GM18499 (cell line): ENCODE data around the gene MCTP1.

Experiments used
- ATAC-seq: cut with Tn5 transposase; IDR thresholded peaks from one replicate; pipeline ENCODE4 v1.9.1; 2021; ENCODE audit warnings: moderate number of reproducible peaks; ENCODE audit not compliant: insufficient read depth, unreplicated experiment

MCTP1 gene

GRCh38 chr5:94746731-94747124 lies 538.2 kb downstream of the MCTP1 start:
- ATAC-seq = peak; percentile 33

GRCh38 chr5:94745786-94746730 lies 538.8 kb downstream of the MCTP1 start:
- ATAC-seq = peak; percentile 72

- no peak for ATAC-seq
Observed at GRCh38 chr5:94744906-94745305, 540.0 kb downstream of the MCTP1 start.

- no peak for ATAC-seq
Observed at GRCh38 chr5:94742852-94743251, 542.0 kb downstream of the MCTP1 start.

GRCh38 chr5:94740286-94740685 lies 544.6 kb downstream of the MCTP1 start:
- ATAC-seq = no peak

GRCh38 chr5:94736498-94736897 lies 548.4 kb downstream of the MCTP1 start:
- ATAC-seq = no peak

- ATAC-seq = no peak
Observed at GRCh38 chr5:94731471-94731870, 553.4 kb downstream of the MCTP1 start.

GRCh38 chr5:94725142-94725541 lies 559.8 kb downstream of the MCTP1 start:
- no peak for ATAC-seq

- ATAC-seq = no peak
Observed at GRCh38 chr5:94715768-94716167, 569.1 kb downstream of the MCTP1 start.

- ATAC-seq = no peak
Observed at GRCh38 chr5:94711785-94712184, 573.1 kb downstream of the MCTP1 start.

GRCh38 chr5:94709277-94709676 lies 575.6 kb downstream of the MCTP1 start:
- no peak for ATAC-seq

GRCh38 chr5:94707359-94707758 lies 577.5 kb downstream of the MCTP1 start:
- no peak for ATAC-seq

- no peak for ATAC-seq
Observed at GRCh38 chr5:94705427-94705826, 579.5 kb downstream of the MCTP1 start.

- peak; percentile 57 for ATAC-seq
Observed at GRCh38 chr5:94702729-94703128, 582.2 kb downstream of the MCTP1 start.

GRCh38 chr5:94700592-94700991 lies 584.3 kb downstream of the MCTP1 start:
- no peak for ATAC-seq

- ATAC-seq = no peak
Observed at GRCh38 chr5:94699562-94699961, 585.3 kb downstream of the MCTP1 start.

- no peak for ATAC-seq
Observed at GRCh38 chr5:94698197-94698596, 586.7 kb downstream of the MCTP1 start.

- no peak for ATAC-seq
Observed at GRCh38 chr5:94694671-94695070, 590.2 kb downstream of the MCTP1 start.

GRCh38 chr5:94693845-94694370 lies 591.0 kb downstream of the MCTP1 start:
- ATAC-seq = no peak

GRCh38 chr5:94693043-94693822 lies 591.7 kb downstream of the MCTP1 start:
- ATAC-seq = no peak

GRCh38 chr5:94692581-94692980 lies 592.3 kb downstream of the MCTP1 start:
- no peak for ATAC-seq
